ENCODE results near the gene PTCD3.

DNA sequence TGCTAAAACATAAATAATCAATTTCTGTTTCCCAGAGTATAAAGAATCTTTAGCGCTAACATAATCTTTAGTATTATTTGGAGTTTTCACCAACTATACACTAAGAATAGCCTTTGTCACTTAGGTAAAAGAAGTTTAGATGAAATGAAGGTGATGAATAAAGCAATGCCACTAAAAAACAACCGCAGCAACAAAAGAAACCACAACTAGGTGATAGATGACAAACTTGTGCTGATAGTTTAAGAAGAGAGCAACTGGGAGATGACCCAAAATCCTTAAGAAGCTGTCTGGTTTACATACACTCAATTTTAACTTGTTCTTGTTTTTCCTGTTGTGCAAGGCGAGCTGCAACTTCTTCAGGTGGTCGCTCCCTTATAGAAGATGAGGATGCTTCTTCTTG, 64.4 kb downstream of the PTCD3 start:
- TF ChIP-seq POLR2A (IDR thresholded peaks at IDR 0.05; ENCODE audit: low read length): no peak
- no peak for TF ChIP-seq GATA1 (IDR thresholded peaks at IDR 0.05; ENCODE audit: low read depth, low read length)
